HUES64 (cell line): ENCODE data around the gene TUFM. TPM values are rescaled to one million over a fixed set of nuclear protein-coding genes. Genes with fewer than 3 reads are reported as not detected.
"Not testable (repeated sequence)": the region's sequence is repeated elsewhere in the genome, so short reads cannot be mapped to it uniquely, and the experiment has no call there.

Experiments
- H3K27ac ChIP-seq: 2 replicates; pipeline ENCODE4 v1.7.0; 2013; ENCODE audit warnings: low read depth, low read length, inconsistent platforms
- H3K27me3 ChIP-seq: 2 replicates; pipeline ENCODE4 v1.6.1; 2013; ENCODE audit warnings: mild to moderate bottlenecking, low read length; ENCODE audit not compliant: insufficient read depth
- H3K36me3 ChIP-seq: 2 replicates; pipeline ENCODE4 v1.6.1; 2013; ENCODE audit warnings: mild to moderate bottlenecking, low read length; ENCODE audit not compliant: insufficient read depth
- H3K4me1 ChIP-seq: 2 replicates; pipeline ENCODE4 v1.6.1; 2013; ENCODE audit warnings: mild to moderate bottlenecking, low read length, moderate library complexity; ENCODE audit not compliant: insufficient read depth
- H3K4me3 ChIP-seq: 2 replicates; pipeline ENCODE4 v1.5.1; 2013; ENCODE audit warnings: mild to moderate bottlenecking, low read length, moderate library complexity
- H3K9ac ChIP-seq: 2 replicates; pipeline ENCODE4 v1.6.1; 2013; ENCODE audit warnings: mild to moderate bottlenecking, low read depth, low read length
- H3K9me3 ChIP-seq: 2 replicates; pipeline ENCODE4 v1.6.1; 2013; ENCODE audit warnings: low read depth, low read length; ENCODE audit not compliant: insufficient read depth
- WGBS: fragments of 150-250, 120-280 bp; methylation state at CpG from one replicate; pipeline ENCODE4 v1.1.7; 2013; ENCODE audit warnings: missing lambda C conversion rate; 5-methylcytosine and 5-hydroxymethylcytosine counted together
- polyA plus RNA-seq, 2 experiments: library from polyadenylated mRNA; stranded (reverse); fragments of 50-300 nt; gene quantifications; one replicate each; pipeline ENCODE4 v1.2.3, GENCODE V29; 2013

TUFM gene
- 124 TPM for polyA plus RNA-seq (2013, experiment 1 of 2)
- 120 TPM for polyA plus RNA-seq (2013, experiment 2 of 2)

- Histone ChIP-seq H3K4me1 (peaks cover 5% of the 10 kb centered on the region; the same call in 1 of the 2 replicates), H3K27ac (peak within 1 kb of the TSS; percentile 85), H3K36me3 (peaks cover 35% of the 10 kb centered on the region), H3K9me3 (no peaks in the 10 kb centered on the region), H3K4me3 (peak within 1 kb of the TSS; percentile 99), H3K9ac (peak within 1 kb of the TSS; percentile 95), H3K27me3 (no peaks in the 10 kb centered on the region)
- 2% methylated on average over 73 of the region's 73 CpGs for WGBS
Measured at GRCh38 chr16:28846080-28846932, at the start of gene TUFM. TSS of gene TUFM (minus strand) at chr16:28846348. CDS start at chr16:28846269, 79 bp downstream.

GRCh38 chr16:28895609-28896008 is 49.5 kb upstream of the TUFM start:
- Histone ChIP-seq H3K36me3 (no peaks in the 10 kb centered on the region), H3K27me3 (no peaks in the 10 kb centered on the region), H3K9ac (no peak overlapping the region), H3K9me3 (no peaks in the 10 kb centered on the region), H3K27ac (no peak overlapping the region), H3K4me3 (no peak overlapping the region), H3K4me1 (no peaks in the 10 kb centered on the region)
- WGBS: 92% methylated on average over 4 of the region's 4 CpGs

GRCh38 chr16:28893291-28893690 is 47.1 kb upstream of the TUFM start:
- H3K36me3 ChIP-seq: no peaks in the 10 kb centered on the region
- H3K27ac ChIP-seq: no peak overlapping the region
- H3K9me3 ChIP-seq: no peaks in the 10 kb centered on the region
- no peak overlapping the region for H3K9ac ChIP-seq
- no peaks in the 10 kb centered on the region for H3K27me3 ChIP-seq
- H3K4me1 ChIP-seq: no peaks in the 10 kb centered on the region
- no peak overlapping the region for H3K4me3 ChIP-seq
- 87% methylated on average over 4 of the region's 4 CpGs for WGBS

GRCh38 chr16:28891964-28892890 is 46.1 kb upstream of the TUFM start:
- H3K36me3 ChIP-seq: no peaks in the 10 kb centered on the region
- H3K9ac ChIP-seq: no peak overlapping the region
- 90% methylated on average over 14 of the region's 14 CpGs for WGBS
- H3K27ac ChIP-seq: no peak overlapping the region
- no peak overlapping the region for H3K4me3 ChIP-seq
- H3K27me3 ChIP-seq: no peaks in the 10 kb centered on the region
- no peaks in the 10 kb centered on the region for H3K4me1 ChIP-seq
- H3K9me3 ChIP-seq: no peaks in the 10 kb centered on the region

- H3K27ac ChIP-seq, H3K4me3 ChIP-seq, H3K27me3 ChIP-seq, H3K9ac ChIP-seq, H3K36me3 ChIP-seq, H3K9me3 ChIP-seq, H3K4me1 ChIP-seq: not testable (repeated sequence)
- 94% methylated on average over 5 of the region's 5 CpGs for WGBS
Measured at GRCh38 chr16:28890355-28890754, 44.2 kb upstream of the TUFM start.

- Histone ChIP-seq H3K9me3 (no peaks in the 10 kb centered on the region), H3K36me3 (no peaks in the 10 kb centered on the region), H3K4me3 (no peak overlapping the region), H3K27me3 (no peaks in the 10 kb centered on the region), H3K4me1 (peaks cover 14% of the 10 kb centered on the region), H3K9ac (no peak overlapping the region), H3K27ac (no peak overlapping the region)
- 79% methylated on average over 10 of the region's 10 CpGs for WGBS
Measured at GRCh38 chr16:28886945-28887344, 40.8 kb upstream of the TUFM start.

- H3K27me3 ChIP-seq: peaks cover 11% of the 10 kb centered on the region
- H3K36me3 ChIP-seq: no peaks in the 10 kb centered on the region
- H3K4me3 ChIP-seq: no peak overlapping the region
- WGBS: 92% methylated on average over 6 of the region's 6 CpGs
- H3K4me1 ChIP-seq: peaks cover 20% of the 10 kb centered on the region
- H3K9me3 ChIP-seq: no peaks in the 10 kb centered on the region
- H3K27ac ChIP-seq: no peak overlapping the region
- H3K9ac ChIP-seq: no peak overlapping the region
Measured at GRCh38 chr16:28884045-28884444, 37.9 kb upstream of the TUFM start.

GRCh38 chr16:28883221-28883996 is 37.3 kb upstream of the TUFM start:
- H3K36me3 ChIP-seq: no peaks in the 10 kb centered on the region
- no peak overlapping the region for H3K4me3 ChIP-seq
- H3K27ac ChIP-seq: peak overlapping the region; percentile 30; the same call in 1 of the 2 replicates
- H3K27me3 ChIP-seq: peaks cover 11% of the 10 kb centered on the region
- H3K9ac ChIP-seq: no peak overlapping the region
- 76% methylated on average over 25 of the region's 25 CpGs for WGBS
- H3K4me1 ChIP-seq: peaks cover 24% of the 10 kb centered on the region
- H3K9me3 ChIP-seq: no peaks in the 10 kb centered on the region

- Histone ChIP-seq H3K36me3 (no peaks in the 10 kb centered on the region), H3K27me3 (peaks cover 11% of the 10 kb centered on the region), H3K27ac (no peak overlapping the region; the same call in 1 of the 2 replicates), H3K4me1 (peaks cover 24% of the 10 kb centered on the region), H3K9ac (no peak overlapping the region), H3K9me3 (no peaks in the 10 kb centered on the region), H3K4me3 (no peak overlapping the region)
- 61% methylated on average over 24 of the region's 24 CpGs for WGBS
Measured at GRCh38 chr16:28882551-28883160, 36.5 kb upstream of the TUFM start.

- Histone ChIP-seq H3K27me3 (peaks cover 11% of the 10 kb centered on the region), H3K4me1 (peaks cover 29% of the 10 kb centered on the region)
- not testable (repeated sequence) for H3K4me3 ChIP-seq, H3K36me3 ChIP-seq, H3K27ac ChIP-seq, H3K9ac ChIP-seq, H3K9me3 ChIP-seq
- 86% methylated on average over 4 of the region's 4 CpGs for WGBS
Measured at GRCh38 chr16:28881565-28881964, 35.4 kb upstream of the TUFM start.
